ENCODE data around the gene PPFIA4.

PPFIA4 gene

DNA sequence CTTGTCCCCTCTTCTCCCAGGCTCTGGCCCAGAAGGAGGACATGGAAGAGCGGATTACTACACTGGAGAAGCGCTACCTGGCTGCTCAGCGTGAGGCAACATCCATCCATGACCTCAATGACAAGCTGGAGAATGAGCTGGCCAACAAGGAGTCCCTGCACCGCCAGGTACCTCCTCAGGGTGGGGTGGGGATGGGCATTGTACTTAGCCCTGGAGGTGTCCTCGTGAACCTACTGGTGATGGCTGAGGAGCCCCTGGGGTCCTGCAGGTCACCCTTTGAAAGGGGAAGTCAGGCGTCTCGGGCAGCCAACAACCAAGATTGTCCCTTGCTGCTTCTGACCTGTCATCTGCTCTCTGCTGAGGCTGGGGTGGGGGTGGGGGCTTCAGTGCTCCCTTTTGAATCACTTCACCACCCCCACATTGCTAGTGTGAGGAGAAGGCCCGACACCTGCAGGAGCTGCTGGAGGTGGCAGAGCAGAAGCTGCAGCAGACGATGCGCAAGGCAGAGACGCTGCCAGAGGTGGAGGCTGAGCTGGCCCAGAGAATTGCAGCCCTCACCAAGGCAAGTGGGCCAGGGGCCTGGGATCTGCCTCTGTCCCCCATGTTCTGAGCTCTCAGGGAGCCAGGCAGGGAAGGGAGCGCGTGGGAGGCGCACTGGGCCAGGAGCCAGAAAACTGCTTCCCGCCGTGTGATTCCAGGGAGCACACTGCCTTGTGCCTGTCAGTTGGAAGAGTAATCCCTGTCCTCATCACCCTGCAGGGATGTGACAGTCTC lies 19.7 kb downstream of the PPFIA4 start:
- no peak overlapping the region for H3K4me3 ChIP-seq (replicated peaks; ENCODE audit: low read depth, low read length)
- no peaks in the 10 kb centered on the region; the same call in 1 of the 2 replicates for H3K27me3 ChIP-seq (replicated peaks; ENCODE audit: control insufficient read depth, insufficient read depth, low read length)
- no peaks in the 10 kb centered on the region for H3K36me3 ChIP-seq (ENCODE audit: control insufficient read depth, insufficient read depth, low read length)
- DNase-seq (ENCODE audit: extremely low read depth, insufficient read length), result no peak
- TF ChIP-seq, protein P1, sequence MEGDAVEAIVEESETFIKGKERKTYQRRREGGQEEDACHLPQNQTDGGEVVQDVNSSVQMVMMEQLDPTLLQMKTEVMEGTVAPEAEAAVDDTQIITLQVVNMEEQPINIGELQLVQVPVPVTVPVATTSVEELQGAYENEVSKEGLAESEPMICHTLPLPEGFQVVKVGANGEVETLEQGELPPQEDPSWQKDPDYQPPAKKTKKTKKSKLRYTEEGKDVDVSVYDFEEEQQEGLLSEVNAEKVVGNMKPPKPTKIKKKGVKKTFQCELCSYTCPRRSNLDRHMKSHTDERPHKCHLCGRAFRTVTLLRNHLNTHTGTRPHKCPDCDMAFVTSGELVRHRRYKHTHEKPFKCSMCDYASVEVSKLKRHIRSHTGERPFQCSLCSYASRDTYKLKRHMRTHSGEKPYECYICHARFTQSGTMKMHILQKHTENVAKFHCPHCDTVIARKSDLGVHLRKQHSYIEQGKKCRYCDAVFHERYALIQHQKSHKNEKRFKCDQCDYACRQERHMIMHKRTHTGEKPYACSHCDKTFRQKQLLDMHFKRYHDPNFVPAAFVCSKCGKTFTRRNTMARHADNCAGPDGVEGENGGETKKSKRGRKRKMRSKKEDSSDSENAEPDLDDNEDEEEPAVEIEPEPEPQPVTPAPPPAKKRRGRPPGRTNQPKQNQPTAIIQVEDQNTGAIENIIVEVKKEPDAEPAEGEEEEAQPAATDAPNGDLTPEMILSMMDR (IDR thresholded peaks at IDR 0.05; ENCODE audit: insufficient read depth, low read length, poor library complexity, severe bottlenecking), result no peak

DNA sequence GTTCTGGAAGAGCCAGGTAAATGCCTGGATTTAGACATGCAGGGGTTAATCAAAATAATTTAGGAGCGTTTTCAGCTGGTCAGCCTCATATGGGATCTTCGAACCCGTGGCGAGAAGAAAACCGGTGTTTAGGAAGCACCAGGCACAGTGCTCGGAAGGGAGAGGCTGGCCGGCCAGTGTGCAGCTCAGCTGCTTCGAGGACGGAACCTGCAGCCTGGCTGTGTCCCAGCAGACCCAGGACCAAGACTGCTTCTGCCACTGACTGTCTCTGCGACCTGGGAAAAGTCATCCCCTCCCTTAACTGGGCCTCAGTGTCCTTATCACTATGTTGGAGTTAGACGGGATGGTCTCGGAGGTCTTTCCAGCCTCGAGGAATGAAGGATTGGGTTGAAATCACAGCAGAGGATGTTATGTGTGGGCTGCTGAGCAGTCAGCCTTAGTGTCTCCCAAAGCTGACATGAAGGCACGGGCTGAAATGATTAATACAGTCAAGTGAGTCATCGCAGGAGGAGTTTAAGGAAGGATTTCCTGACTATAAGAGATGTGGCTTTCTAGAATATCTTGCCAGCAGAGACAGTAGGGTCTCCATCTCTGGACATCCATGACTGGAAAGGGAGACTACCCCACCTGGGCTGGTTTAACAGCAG lies 20.8 kb downstream of the PPFIA4 start:
- no peaks in the 10 kb centered on the region for H3K36me3 ChIP-seq (ENCODE audit: control insufficient read depth, insufficient read depth, low read length)
- TF ChIP-seq, protein P1 (IDR thresholded peaks at IDR 0.05; ENCODE audit: insufficient read depth, low read length, poor library complexity, severe bottlenecking), result no peak

DNA sequence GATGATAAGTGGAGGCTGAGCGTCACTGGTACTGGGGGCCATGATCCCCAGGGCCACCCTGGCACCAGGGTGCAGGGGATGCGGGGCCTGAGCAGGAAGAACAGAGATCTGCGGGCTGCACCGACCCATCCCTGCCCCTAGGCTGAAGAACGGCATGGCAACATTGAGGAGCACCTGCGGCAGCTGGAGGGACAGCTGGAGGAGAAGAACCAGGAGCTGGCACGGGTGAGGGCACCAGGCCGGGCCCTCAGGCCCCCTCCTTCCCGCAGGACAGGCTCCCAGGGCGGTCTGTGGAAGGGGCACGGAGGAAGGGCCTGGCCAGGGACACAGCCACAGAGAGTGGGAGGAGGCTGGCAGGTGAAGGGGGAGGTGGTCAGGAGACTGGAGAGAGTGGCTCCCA lies 21.8 kb downstream of the PPFIA4 start:
- Histone ChIP-seq H3K4me3 (replicated peaks; ENCODE audit: low read depth, low read length) (no peak overlapping the region), H3K27me3 (replicated peaks; ENCODE audit: control insufficient read depth, insufficient read depth, low read length) (peaks cover 3% of the 10 kb centered on the region), H3K36me3 (ENCODE audit: control insufficient read depth, insufficient read depth, low read length) (no peaks in the 10 kb centered on the region)
- no peak for DNase-seq (ENCODE audit: extremely low read depth, insufficient read length)
- TF ChIP-seq, protein P1 (IDR thresholded peaks at IDR 0.05; ENCODE audit: insufficient read depth, low read length, poor library complexity, severe bottlenecking), result no peak

More for the DNA sequence above, 20.8 kb downstream of the PPFIA4 start:
- H3K27me3 ChIP-seq (replicated peaks; ENCODE audit: control insufficient read depth, insufficient read depth, low read length), result peaks cover 3% of the 10 kb centered on the region
- H3K4me3 ChIP-seq (replicated peaks; ENCODE audit: low read depth, low read length), result no peak overlapping the region
- no peak for DNase-seq (ENCODE audit: extremely low read depth, insufficient read length)

DNA sequence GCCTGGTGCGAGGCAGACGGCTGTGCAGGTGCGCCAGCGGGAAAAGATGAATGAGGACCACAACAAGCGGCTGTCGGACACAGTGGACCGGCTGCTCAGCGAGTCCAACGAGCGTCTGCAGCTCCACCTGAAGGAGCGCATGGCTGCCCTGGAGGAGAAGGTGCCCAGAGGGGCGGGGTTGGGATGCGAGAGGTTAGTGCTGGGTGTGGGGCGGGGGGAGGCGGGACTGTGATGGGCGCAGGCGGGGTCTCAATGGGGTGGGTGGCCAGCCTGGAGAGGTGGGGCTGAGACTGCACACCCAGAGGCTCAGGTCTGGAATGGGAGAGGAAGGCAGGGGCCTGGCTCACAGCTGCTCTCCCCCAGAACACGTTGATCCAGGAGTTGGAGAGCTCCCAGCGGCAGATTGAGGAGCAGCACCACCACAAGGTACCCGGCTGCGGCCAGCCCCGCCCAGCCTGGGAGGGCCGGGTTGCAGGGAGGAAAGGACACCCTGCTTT lies 22.3 kb downstream of the PPFIA4 start:
- peaks cover 3% of the 10 kb centered on the region for H3K27me3 ChIP-seq (replicated peaks; ENCODE audit: control insufficient read depth, insufficient read depth, low read length)
- DNase-seq (ENCODE audit: extremely low read depth, insufficient read length), result no peak
- no peak overlapping the region for H3K4me3 ChIP-seq (replicated peaks; ENCODE audit: low read depth, low read length)
- TF ChIP-seq, protein P1 (IDR thresholded peaks at IDR 0.05; ENCODE audit: insufficient read depth, low read length, poor library complexity, severe bottlenecking), result no peak
- H3K36me3 ChIP-seq (ENCODE audit: control insufficient read depth, insufficient read depth, low read length), result no peaks in the 10 kb centered on the region

DNA sequence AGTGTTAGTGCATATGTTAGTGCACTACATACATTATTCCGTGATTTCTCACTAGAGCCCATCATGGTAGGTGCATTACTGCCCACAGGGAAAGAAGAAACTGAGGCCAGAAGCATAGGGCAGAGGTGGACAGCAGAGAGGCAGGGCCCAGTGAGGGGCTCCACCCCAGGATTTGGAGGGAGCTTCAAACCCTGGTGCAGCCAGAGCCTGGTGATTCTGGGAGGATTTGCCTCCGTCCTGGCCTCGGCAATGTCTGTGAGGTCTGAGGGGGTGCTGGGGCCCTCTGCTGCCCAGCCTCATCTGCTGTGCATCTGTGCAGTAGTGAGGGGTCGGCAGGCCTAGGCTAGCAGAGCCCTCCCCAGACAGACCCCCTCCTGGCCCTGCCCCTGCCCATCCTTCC lies 22.8 kb downstream of the PPFIA4 start:
- H3K36me3 ChIP-seq (ENCODE audit: control insufficient read depth, insufficient read depth, low read length), result no peaks in the 10 kb centered on the region
- TF ChIP-seq, protein P1 (IDR thresholded peaks at IDR 0.05; ENCODE audit: insufficient read depth, low read length, poor library complexity, severe bottlenecking), result no peak
- no peak overlapping the region for H3K4me3 ChIP-seq (replicated peaks; ENCODE audit: low read depth, low read length)
- DNase-seq (ENCODE audit: extremely low read depth, insufficient read length), result no peak
- peaks cover 3% of the 10 kb centered on the region for H3K27me3 ChIP-seq (replicated peaks; ENCODE audit: control insufficient read depth, insufficient read depth, low read length)
